Fibroblast of lung (primary cell): ENCODE data around the gene GRAMD2A. TPM values are rescaled to one million over a fixed set of nuclear protein-coding genes. Genes with fewer than 3 reads are reported as not detected.

Experiments
- DNase-seq, 2 donors: peaks; one replicate each; pipeline versions ENCODE4 v3.0.0 to v3.0.0-alpha.2; 2010; ENCODE audit warnings: low read depth in 2 of 2
- H2AFZ ChIP-seq: 2 replicates; pipeline ENCODE4 v1.5.1; 2012; ENCODE audit warnings: low read length, control low read depth, inconsistent platforms
- H3K27ac ChIP-seq: 2 replicates; pipeline ENCODE4 v1.5.1; 2011; ENCODE audit warnings: low read length, control low read depth; ENCODE audit not compliant: insufficient read depth
- H3K27me3 ChIP-seq: 2 replicates; pipeline ENCODE4 v1.5.1; 2011; ENCODE audit warnings: mild to moderate bottlenecking, low read length; ENCODE audit not compliant: control insufficient read depth, insufficient read depth
- H3K36me3 ChIP-seq: 2 replicates; pipeline ENCODE4 v1.5.1; 2011; ENCODE audit warnings: low read length; ENCODE audit not compliant: control insufficient read depth, insufficient read depth
- H3K4me1 ChIP-seq: 2 replicates; pipeline ENCODE4 v1.5.1; 2011; ENCODE audit warnings: low read length; ENCODE audit not compliant: control insufficient read depth, insufficient read depth; ENCODE audit errors: extremely low read depth
- H3K4me2 ChIP-seq: 2 replicates; pipeline ENCODE4 v1.5.1; 2011; ENCODE audit warnings: low read length, control low read depth; ENCODE audit not compliant: insufficient read depth; ENCODE audit errors: extremely low read depth
- H3K4me3 ChIP-seq, 4 experiments: fragments of 200-600 bp in 1 of 4; sonication (generic) in 1 of 4; replicated peaks in 1 of 4; 2 replicates each; pipeline ENCODE4 v1.5.1; 2011 to 2016; ENCODE audit warnings: low read length in 4 of 4, low read depth in 3 of 4, mild to moderate bottlenecking in 3 of 4, control low read depth in 2 of 4, inconsistent platforms in 1 of 4, mixed read lengths in 1 of 4; ENCODE audit not compliant: insufficient read depth in 1 of 4; ENCODE audit errors: control extremely low read depth in 1 of 4
- H3K79me2 ChIP-seq: 2 replicates; pipeline ENCODE4 v1.5.1; 2012; ENCODE audit warnings: mild to moderate bottlenecking, low read length, inconsistent platforms; ENCODE audit not compliant: control insufficient read depth, insufficient read depth
- H3K9ac ChIP-seq: 2 replicates; pipeline ENCODE4 v1.5.1; 2011; ENCODE audit warnings: mild to moderate bottlenecking, low read length, control low read depth; ENCODE audit not compliant: insufficient read depth
- H3K9me3 ChIP-seq: 2 replicates; pipeline ENCODE4 v1.5.1; 2012; ENCODE audit warnings: low read depth, low read length; ENCODE audit not compliant: control insufficient read depth, insufficient read depth
- H4K20me1 ChIP-seq: 2 replicates; pipeline ENCODE4 v1.5.1; 2011; ENCODE audit warnings: low read length; ENCODE audit not compliant: control insufficient read depth, insufficient read depth; ENCODE audit errors: extremely low read depth
- CTCF ChIP-seq, 2 donors: IDR thresholded peaks in 1 of 2; conservative IDR thresholded peaks in 1 of 2; 1 replicate in 1 of 2; 2 replicates in 1 of 2; pipeline ENCODE4 v1.5.1; 2011 to 2012; ENCODE audit warnings: low read length in 2 of 2, control low read depth in 1 of 2, inconsistent platforms in 1 of 2, low read depth in 1 of 2, mild to moderate bottlenecking in 1 of 2
- EZH2 ChIP-seq: IDR thresholded peaks from 2 replicates; pipeline ENCODE4 v1.5.1; 2012; ENCODE audit warnings: low read length, control low read depth, mild to moderate bottlenecking; ENCODE audit errors: missing control alignments
- polyA plus RNA-seq, 2 donors: library from polyadenylated mRNA; depleted of rRNA in 1 of 2; stranded (reverse) in 1 of 2; unstranded in 1 of 2; fragments of >200 nt; gene quantifications; 2 replicates each; pipeline ENCODE4 v1.2.1, GENCODE V29; 2011 to 2012; ENCODE audit warnings: missing spikeins in 1 of 2
- total RNA-seq: library from RNA; depleted of rRNA; stranded (reverse); fragments of >200 nt; gene quantifications from 2 replicates; pipeline ENCODE4 v1.2.1, GENCODE V29; 2014

GRAMD2A gene
- total and polyA plus RNA-seq, 2 donors (not counting 1 experiment from before 2014, with no cell fraction given) = 0.15 to 0.83 TPM

DNA sequence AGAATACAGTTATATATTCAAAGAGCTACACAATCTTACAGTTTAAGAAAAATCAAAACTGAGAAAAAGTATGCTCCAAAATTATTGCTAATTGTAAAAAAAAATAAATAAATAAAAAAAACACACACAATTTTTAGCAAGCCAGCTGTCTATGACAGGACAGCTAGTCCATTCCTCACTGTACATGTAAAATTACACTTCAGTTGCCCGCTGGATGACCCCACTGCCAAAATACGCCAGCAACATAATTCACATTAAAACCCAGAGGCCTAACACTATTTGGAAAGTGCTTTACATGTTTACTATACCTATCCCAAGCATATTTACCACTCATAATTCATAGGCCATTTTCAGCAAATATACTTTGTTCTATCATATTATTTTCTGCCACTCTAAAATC is 85.5 kb downstream of the GRAMD2A start:
- Histone ChIP-seq H3K4me1 (peaks cover 2% of the 10 kb centered on the region), H3K4me2 (no peak overlapping the region), H3K79me2 (peaks cover 51% of the 10 kb centered on the region), H3K27ac (no peak overlapping the region), H3K9ac (no peak overlapping the region), H2AFZ (no peak overlapping the region), H3K27me3 (no peaks in the 10 kb centered on the region), H4K20me1 (no peaks in the 10 kb centered on the region), H3K36me3 (no peaks in the 10 kb centered on the region), H3K4me3 (no peak overlapping the region), H3K9me3 (no peaks in the 10 kb centered on the region)
- TF ChIP-seq EZH2 (no peak), CTCF (conservative IDR thresholded peaks at IDR 0.05 in 1 of 2, IDR thresholded peaks at IDR 0.05 in 1 of 2; ENCODE audit: low read depth in 1 of 2, low read length in 2 of 2) (no peak)
- peak in 1 of 2 donors; percentile 62 for DNase-seq

GRCh38 chr15:72110355-72110754 is 87.2 kb downstream of the GRAMD2A start:
- Histone ChIP-seq H4K20me1 (no peaks in the 10 kb centered on the region), H3K27me3 (no peaks in the 10 kb centered on the region), H3K4me1 (no peaks in the 10 kb centered on the region), H3K4me3 (no peak overlapping the region), H3K36me3 (no peaks in the 10 kb centered on the region), H3K9me3 (no peaks in the 10 kb centered on the region), H2AFZ (no peak overlapping the region), H3K27ac (no peak overlapping the region), H3K9ac (no peak overlapping the region), H3K79me2 (peaks cover 36% of the 10 kb centered on the region), H3K4me2 (no peak overlapping the region)
- peak in 1 of 2 donors; percentile 12 for DNase-seq
- TF ChIP-seq EZH2 = no peak
- TF ChIP-seq CTCF (conservative IDR thresholded peaks at IDR 0.05 in 1 of 2, IDR thresholded peaks at IDR 0.05 in 1 of 2; ENCODE audit: low read depth in 1 of 2, low read length in 2 of 2) = no peak

Other genes with a start within 250 kb of the GRAMD2A start
- gene MYO9A, start 79.6 kb downstream of the GRAMD2A start, total RNA-seq = 34.7 and 48.6 TPM in 2 replicates
- gene MYO9A, start 79.6 kb downstream of the GRAMD2A start, polyA plus RNA-seq = 11.5 and 12.8 TPM in 2 replicates
- 2.6 and 3.0 TPM in 2 replicates for gene SENP8, start 79.4 kb downstream of the GRAMD2A start, total RNA-seq
- gene SENP8, start 79.4 kb downstream of the GRAMD2A start, polyA plus RNA-seq = 3.0 and 3.5 TPM in 2 replicates
- gene PKM, start 33.4 kb upstream of the GRAMD2A start, total RNA-seq = 926 and 1,892 TPM in 2 replicates
- gene PKM, start 33.4 kb upstream of the GRAMD2A start, polyA plus RNA-seq = 2,521 and 3,546 TPM in 2 replicates
- 23.4 and 27.4 TPM in 2 replicates for gene PARP6, start 74.8 kb upstream of the GRAMD2A start, total RNA-seq
- gene PARP6, start 74.8 kb upstream of the GRAMD2A start, polyA plus RNA-seq = 31.9 and 37.7 TPM in 2 replicates
- 0.17 and 0.26 TPM in 2 replicates for gene CELF6, start 122.4 kb upstream of the GRAMD2A start, total RNA-seq
- gene CELF6, start 122.4 kb upstream of the GRAMD2A start, polyA plus RNA-seq = 0.08 TPM in 1 of 2 replicates, not detected in the other
- 80.3 and 98.1 TPM in 2 replicates for gene HEXA, start 178.2 kb upstream of the GRAMD2A start, total RNA-seq
- gene HEXA, start 178.2 kb upstream of the GRAMD2A start, polyA plus RNA-seq = 137 and 183 TPM in 2 replicates
- not detected in 2 replicates for gene TMEM202, start 200.5 kb upstream of the GRAMD2A start, total RNA-seq
- gene TMEM202, start 200.5 kb upstream of the GRAMD2A start, polyA plus RNA-seq = not detected in 2 replicates